Body of pancreas (tissue), 4 donors: ENCODE results near the gene FBRSL1.

Experiments used
- POLR2A ChIP-seq, 3 donors: fragments of 450-650 bp; IDR thresholded peaks; one replicate each; pipeline ENCODE4 v1.6.1; 2016; ENCODE audit warnings: antibody characterized with exemption in 3 of 3, mild to moderate bottlenecking in 2 of 3
- TF ChIP-seq, protein P1 (sequence below), 7 experiments: fragments of 450-650 bp in 4 of 7; fragments of 200-600 bp in 3 of 7; sonication (generic) in 3 of 7; IDR thresholded peaks; one replicate each; pipeline ENCODE4 v1.5.1; 2016 to 2019; ENCODE audit warnings: antibody characterized with exemption in 7 of 7

DNA sequence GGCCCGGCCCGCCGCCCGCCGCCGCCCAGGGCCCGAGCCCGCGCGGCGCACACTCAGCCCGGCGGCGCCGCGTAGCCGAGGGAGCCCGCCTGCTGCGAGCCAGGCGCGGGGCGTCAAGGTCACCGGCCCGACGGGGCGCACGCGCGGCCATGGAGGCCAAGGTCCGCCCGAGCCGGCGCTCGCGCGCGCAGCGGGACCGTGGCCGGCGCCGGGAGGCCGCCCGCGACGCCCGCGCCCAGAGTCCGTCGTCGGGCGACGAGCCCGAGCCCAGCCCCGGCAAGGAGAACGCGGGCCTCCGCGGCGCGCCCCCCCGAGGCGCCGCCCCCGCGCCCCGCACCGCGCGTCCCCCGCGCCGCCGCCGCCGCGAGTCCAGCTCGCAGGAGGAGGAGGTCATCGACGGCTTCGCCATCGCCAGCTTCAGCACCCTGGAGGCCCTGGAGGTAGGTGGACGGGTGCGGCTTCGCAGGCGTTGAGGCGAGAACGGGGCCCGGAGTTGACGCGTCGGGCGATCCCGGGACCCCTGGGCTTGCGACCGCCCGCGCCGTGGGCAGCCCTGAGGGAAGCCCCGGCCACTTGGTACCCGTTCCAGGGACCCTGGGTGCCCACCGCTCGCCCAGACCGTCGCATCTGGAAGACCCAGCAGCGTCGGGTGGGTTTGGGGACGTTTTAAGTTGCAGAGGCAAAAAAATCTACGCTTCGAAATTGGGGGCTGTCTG lies 629 bp downstream of the FBRSL1 start:
- no peak for TF ChIP-seq POLR2A (IDR thresholded peaks at IDR 0.05)
- TF ChIP-seq, protein P1, sequence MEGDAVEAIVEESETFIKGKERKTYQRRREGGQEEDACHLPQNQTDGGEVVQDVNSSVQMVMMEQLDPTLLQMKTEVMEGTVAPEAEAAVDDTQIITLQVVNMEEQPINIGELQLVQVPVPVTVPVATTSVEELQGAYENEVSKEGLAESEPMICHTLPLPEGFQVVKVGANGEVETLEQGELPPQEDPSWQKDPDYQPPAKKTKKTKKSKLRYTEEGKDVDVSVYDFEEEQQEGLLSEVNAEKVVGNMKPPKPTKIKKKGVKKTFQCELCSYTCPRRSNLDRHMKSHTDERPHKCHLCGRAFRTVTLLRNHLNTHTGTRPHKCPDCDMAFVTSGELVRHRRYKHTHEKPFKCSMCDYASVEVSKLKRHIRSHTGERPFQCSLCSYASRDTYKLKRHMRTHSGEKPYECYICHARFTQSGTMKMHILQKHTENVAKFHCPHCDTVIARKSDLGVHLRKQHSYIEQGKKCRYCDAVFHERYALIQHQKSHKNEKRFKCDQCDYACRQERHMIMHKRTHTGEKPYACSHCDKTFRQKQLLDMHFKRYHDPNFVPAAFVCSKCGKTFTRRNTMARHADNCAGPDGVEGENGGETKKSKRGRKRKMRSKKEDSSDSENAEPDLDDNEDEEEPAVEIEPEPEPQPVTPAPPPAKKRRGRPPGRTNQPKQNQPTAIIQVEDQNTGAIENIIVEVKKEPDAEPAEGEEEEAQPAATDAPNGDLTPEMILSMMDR (IDR thresholded peaks at IDR 0.05) = no peak
